ENCODE results near the gene UNC5A. TPM values are rescaled to one million over a fixed set of nuclear protein-coding genes. Genes with fewer than 3 reads are reported as not detected.

The UNC5A gene
- total RNA-seq, 1 experiment from 2014 or later: 0.07 TPM

DNA sequence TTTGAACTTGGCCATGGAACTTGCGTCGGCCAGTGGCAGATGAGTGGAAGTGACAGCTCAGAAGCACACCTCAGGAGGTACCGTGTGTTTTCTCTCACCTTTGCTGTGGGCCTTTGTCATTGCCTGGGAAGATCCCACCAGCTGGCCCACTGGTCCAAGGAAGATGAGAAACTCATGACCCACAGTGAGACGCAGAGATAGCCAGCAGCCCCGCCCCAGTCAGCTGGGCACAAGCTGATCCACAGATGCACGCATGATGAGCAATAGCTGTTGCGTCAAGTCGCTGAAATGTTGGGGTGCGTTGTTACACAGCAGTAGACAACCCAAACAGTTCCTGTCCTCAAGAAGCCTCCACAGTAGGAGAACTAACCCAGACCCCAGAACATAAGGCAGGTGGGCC, 30.8 kb upstream of the UNC5A start:
- no peaks in the 10 kb centered on the region for H3K79me2 ChIP-seq (ENCODE audit: low read length)
- no peaks in the 10 kb centered on the region for H3K9me2 ChIP-seq (replicated peaks; ENCODE audit: low read length)
- no TSS peak for BruUV-seq (replicated peaks)
- H3K27me3 ChIP-seq (ENCODE audit: low read length): no peaks in the 10 kb centered on the region
- intact Hi-C loops (cut with micrococcal nuclease): no loop called here
- no peaks in the 10 kb centered on the region for H4K20me1 ChIP-seq (ENCODE audit: low read length)
- no peak overlapping the region for H3K4me2 ChIP-seq (ENCODE audit: low read length)
- TF ChIP-seq EZH2 (IDR thresholded peaks at IDR 0.05; ENCODE audit: low read length, unreplicated experiment): no peak
- no peak for TF ChIP-seq EZH2phosphoT487 (IDR thresholded peaks at IDR 0.05; ENCODE audit: borderline replicate concordance, low read length)
- no peak for TF ChIP-seq CTCF (conservative IDR thresholded peaks at IDR 0.05; ENCODE audit: low read depth, low read length)
- H3K9me3 ChIP-seq (ENCODE audit: low read length): no peaks in the 10 kb centered on the region
- H3K27ac ChIP-seq (ENCODE audit: low read length): no peak overlapping the region
- DNase-seq (no peak), ATAC-seq (no peak)
- ChIA-PET POLR2A (ENCODE audit: unreplicated experiment) (no interaction called here), CTCF (no interaction called here)
- H3K4me1 ChIP-seq (ENCODE audit: insufficient read depth, low read length): peaks cover 13% of the 10 kb centered on the region
- no peaks in the 10 kb centered on the region for H3F3A ChIP-seq (ENCODE audit: low read length, unreplicated experiment)
- H3K4me3 ChIP-seq (ENCODE audit: low read length): no peak overlapping the region
- no peaks in the 10 kb centered on the region for H3K36me3 ChIP-seq (ENCODE audit: low read depth, low read length)
- no peak overlapping the region for H2AFZ ChIP-seq (ENCODE audit: low read length)
- no peak overlapping the region for H3K9ac ChIP-seq (ENCODE audit: low read length)

DNA sequence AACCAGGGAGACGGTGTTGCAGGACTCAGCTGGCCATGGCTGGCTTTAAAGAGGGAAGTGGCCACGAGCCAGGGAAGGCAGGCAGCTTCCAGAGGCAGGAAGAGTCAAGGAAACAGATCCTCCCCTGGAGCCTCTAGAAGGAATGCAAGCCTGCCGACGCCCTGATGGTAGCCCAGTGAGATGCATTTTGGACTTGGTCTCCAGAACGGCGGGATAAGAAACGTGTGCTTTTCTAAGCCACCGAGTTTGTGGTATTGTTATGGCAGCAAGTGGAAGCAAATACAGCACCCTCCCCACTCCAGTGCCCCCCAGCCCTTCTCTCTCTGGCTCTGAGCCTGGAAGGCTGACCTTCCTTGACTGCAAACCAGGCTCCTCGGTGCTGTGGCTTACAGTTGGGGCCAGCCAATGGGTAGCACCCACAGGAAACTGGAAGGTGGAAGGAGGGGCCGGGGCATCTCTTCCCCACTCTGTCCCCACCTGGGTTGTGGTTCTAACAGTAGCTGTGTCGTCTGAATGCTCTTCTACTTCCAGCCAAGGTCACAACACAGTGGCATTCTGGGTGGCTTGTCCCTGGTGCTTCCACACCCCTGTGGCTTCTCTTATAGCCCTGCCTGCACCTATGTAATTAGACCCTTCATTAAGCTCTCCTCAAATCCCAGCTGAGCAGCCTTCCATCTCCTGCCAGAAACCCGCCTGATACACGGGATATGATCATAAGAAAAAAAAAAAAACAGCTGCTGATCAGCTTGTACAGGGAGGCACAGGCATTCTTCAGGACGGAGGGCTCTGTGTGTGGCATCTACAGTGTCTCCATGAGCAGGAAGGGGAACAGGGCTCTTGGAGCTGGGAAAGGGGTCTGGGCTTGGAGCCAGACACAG, 29.9 kb upstream of the UNC5A start:
- ATAC-seq (no peak), DNase-seq (no peak)
- POLR2A ChIA-PET (ENCODE audit: unreplicated experiment): no interaction called here

DNA sequence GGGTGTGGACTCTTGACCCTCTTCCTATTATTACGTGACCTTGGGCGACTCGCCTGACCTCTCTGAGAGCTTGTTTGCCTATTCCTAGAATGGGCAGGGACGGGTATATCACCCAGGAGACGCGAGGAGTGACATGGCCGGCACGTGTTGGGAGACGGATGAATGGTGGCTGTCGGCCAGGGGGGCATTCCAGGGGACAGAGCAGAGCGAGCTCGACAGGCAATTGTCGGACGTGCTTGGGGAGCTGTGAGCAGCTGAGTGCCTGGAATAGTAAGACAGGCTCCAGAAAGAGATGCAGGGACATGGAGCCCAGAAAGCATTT, 29.3 kb upstream of the UNC5A start:
- no TSS peak for BruUV-seq (replicated peaks)
- no peak overlapping the region for H2AFZ ChIP-seq (ENCODE audit: low read length)

More for the DNA sequence above, 29.9 kb upstream of the UNC5A start:
- H3K4me1 ChIP-seq (ENCODE audit: insufficient read depth, low read length): peaks cover 19% of the 10 kb centered on the region
- H2AFZ ChIP-seq (ENCODE audit: low read length): no peak overlapping the region
- H3K4me3 ChIP-seq (ENCODE audit: low read length): no peak overlapping the region
- CTCF ChIA-PET: interaction anchor here (0.7 kb wide), 1 partner anchor 47 kb away, joined by 3 read pairs; no protein-coding TSS in a partner anchor
- BruUV-seq (replicated peaks): no TSS peak
- no peaks in the 10 kb centered on the region for H3K79me2 ChIP-seq (ENCODE audit: low read length)
- H3F3A ChIP-seq (ENCODE audit: low read length, unreplicated experiment): no peaks in the 10 kb centered on the region
- no peaks in the 10 kb centered on the region for H3K9me3 ChIP-seq (ENCODE audit: low read length)
- intact Hi-C loops (cut with micrococcal nuclease): no loop called here
- no peak overlapping the region for H3K9ac ChIP-seq (ENCODE audit: low read length)
- no peaks in the 10 kb centered on the region for H3K36me3 ChIP-seq (ENCODE audit: low read depth, low read length)
- no peaks in the 10 kb centered on the region for H4K20me1 ChIP-seq (ENCODE audit: low read length)
- H3K9me2 ChIP-seq (replicated peaks; ENCODE audit: low read length): no peaks in the 10 kb centered on the region
- no peaks in the 10 kb centered on the region for H3K27me3 ChIP-seq (ENCODE audit: low read length)
- TF ChIP-seq EZH2phosphoT487 (IDR thresholded peaks at IDR 0.05; ENCODE audit: borderline replicate concordance, low read length): no peak
- no peak overlapping the region for H3K27ac ChIP-seq (ENCODE audit: low read length)
- H3K4me2 ChIP-seq (ENCODE audit: low read length): no peak overlapping the region

More for the DNA sequence above, 29.3 kb upstream of the UNC5A start:
- Histone ChIP-seq H3F3A (ENCODE audit: low read length, unreplicated experiment) (no peaks in the 10 kb centered on the region), H3K9ac (ENCODE audit: low read length) (no peak overlapping the region), H3K79me2 (ENCODE audit: low read length) (no peaks in the 10 kb centered on the region), H3K4me1 (ENCODE audit: insufficient read depth, low read length) (peaks cover 19% of the 10 kb centered on the region), H3K9me3 (ENCODE audit: low read length) (no peaks in the 10 kb centered on the region), H3K9me2 (replicated peaks; ENCODE audit: low read length) (no peaks in the 10 kb centered on the region), H3K27ac (ENCODE audit: low read length) (no peak overlapping the region), H3K27me3 (ENCODE audit: low read length) (no peaks in the 10 kb centered on the region), H3K4me2 (ENCODE audit: low read length) (no peak overlapping the region), H3K36me3 (ENCODE audit: low read depth, low read length) (no peaks in the 10 kb centered on the region), H3K4me3 (ENCODE audit: low read length) (no peak overlapping the region), H4K20me1 (ENCODE audit: low read length) (no peaks in the 10 kb centered on the region)
- CTCF ChIA-PET: interaction anchor here (0.7 kb wide), 1 partner anchor 48 kb away, joined by 3 read pairs; no protein-coding TSS in a partner anchor
- POLR2A ChIA-PET (ENCODE audit: unreplicated experiment): no interaction called here
- DNase-seq: no peak
- intact Hi-C loops (cut with micrococcal nuclease): no loop called here
- no peak for ATAC-seq
- no peak for TF ChIP-seq EZH2 (IDR thresholded peaks at IDR 0.05; ENCODE audit: low read length, unreplicated experiment)
- TF ChIP-seq EZH2phosphoT487 (IDR thresholded peaks at IDR 0.05; ENCODE audit: borderline replicate concordance, low read length): no peak
- TF ChIP-seq CTCF (conservative IDR thresholded peaks at IDR 0.05; ENCODE audit: low read depth, low read length): no peak

Data from PC-3 (cell line).